GM19351 (cell line): ENCODE data around the gene TAF15.

Source experiments
- ATAC-seq: cut with Tn5 transposase; IDR thresholded peaks from one replicate; pipeline ENCODE4 v1.9.1; 2021; ENCODE audit warnings: mild to moderate bottlenecking, moderate library complexity; ENCODE audit not compliant: unreplicated experiment

Gene TAF15

DNA sequence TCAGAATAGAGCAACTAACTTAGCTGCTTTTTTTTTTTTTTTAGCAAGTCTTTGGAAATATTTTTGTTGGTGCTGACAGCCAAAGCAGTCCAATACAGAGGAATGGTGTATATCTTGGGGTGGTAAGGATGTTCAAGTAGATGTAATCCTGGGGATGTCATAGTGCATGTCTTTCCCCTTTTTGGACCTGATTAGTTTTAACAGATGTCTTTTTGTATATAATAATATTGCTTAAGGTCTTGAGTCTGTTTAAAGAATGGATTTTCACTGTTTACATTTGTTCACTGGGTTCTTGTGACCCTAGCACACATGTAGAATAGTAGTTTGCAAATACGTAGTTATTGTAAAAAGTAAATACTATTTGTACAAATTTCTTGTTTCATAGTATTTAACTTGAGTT is 7.9 kb downstream of the TAF15 start:
- ATAC-seq = no peak

DNA sequence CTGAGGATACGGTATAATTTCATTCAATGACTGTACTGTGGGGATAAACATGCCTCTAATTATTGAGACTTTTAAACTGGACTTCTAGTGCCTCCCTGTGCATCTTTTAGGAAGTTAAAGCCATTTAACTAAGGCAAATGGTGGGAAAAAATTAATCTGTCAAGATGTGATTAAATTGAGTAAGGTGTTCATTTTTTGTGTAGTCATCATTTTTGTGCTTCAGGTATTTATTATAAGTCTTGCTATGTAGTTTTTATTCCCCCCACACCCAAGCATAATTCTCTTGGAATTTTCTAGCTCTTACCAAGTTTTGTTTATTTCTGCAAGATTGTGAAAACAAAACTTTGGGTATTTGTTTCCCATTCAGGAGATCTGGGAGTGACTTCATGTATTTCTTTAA is 10.2 kb downstream of the TAF15 start:
- ATAC-seq = no peak

DNA sequence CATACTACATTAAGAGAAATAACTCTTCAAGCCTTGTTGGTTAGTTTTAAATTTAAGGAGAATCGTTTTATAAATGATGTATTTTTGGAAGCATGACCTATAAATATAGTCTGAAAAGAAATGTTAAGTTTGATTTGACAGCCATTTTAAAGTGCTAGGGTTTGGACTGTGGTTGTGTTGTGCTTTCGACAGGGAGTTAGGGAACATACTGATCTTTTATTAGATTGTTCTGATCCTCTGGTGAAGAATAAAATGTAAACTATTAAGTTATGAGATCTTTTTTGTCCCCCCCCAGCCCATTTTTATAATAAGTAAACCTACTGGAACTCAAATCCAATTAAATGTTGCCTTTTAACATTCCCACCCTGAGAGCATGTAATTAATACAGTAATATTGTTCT is 12.0 kb downstream of the TAF15 start:
- no peak for ATAC-seq

- no peak for ATAC-seq
These were observed 15.9 kb downstream of the TAF15 start for GRCh38 chr17:35825206-35825605.

- no peak for ATAC-seq
These were observed 31.8 kb downstream of the TAF15 start for GRCh38 chr17:35841101-35841500.

DNA sequence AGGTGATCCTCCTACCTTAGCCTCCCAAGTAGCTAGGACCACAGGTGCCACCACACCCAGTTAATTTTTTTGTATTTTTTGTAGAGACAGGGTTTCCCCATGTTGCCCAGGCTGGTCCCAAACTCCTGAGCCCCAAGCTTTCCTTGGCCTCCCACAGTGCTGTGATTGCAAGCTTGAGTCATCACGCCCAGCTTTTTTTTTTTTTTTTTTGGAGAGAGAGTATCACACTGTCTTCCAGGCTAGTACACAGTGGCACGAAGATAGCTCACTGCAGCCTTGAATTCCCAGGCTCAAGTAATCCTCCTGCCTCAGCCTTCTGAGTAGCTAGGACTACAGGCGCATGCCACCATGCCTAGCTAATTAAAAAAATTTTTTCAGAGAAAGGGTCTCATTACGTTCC is 32.2 kb downstream of the TAF15 start:
- no peak for ATAC-seq

- ATAC-seq = no peak
These were observed 33.0 kb downstream of the TAF15 start for GRCh38 chr17:35842239-35842638.

DNA sequence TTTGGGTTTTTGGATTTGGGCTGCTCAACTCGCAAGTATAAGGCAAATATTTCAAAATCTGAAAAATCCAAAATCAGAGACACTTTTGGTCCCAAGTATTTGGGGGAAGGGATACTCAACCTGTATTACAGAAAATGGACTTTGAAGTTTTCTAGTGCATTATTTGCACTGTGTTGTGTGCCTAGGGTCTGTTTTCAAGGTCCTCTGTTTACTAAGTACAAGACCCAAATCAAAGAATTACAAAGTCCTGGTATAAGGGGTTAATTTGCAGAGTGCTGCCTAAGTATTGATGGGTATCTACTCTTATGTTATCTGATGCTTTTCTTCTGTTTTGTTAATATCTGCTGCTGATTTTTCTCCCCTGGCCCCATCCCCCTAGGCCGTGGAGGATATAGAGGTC is 34.4 kb downstream of the TAF15 start:
- ATAC-seq = no peak

DNA sequence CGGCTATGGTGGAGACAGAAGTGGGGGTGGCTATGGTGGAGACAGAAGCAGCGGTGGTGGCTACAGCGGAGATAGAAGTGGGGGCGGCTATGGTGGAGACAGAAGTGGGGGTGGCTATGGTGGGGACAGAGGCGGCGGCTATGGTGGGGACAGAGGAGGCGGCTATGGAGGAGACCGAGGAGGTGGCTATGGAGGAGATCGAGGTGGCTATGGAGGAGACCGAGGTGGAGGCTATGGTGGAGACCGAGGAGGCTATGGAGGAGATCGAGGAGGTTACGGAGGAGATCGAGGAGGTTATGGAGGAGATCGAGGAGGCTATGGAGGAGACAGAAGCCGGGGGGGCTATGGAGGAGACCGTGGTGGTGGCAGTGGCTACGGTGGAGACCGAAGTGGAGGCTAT is 35.3 kb downstream of the TAF15 start:
- no peak for ATAC-seq

- ATAC-seq = no peak
These were observed 36.9 kb downstream of the TAF15 start for GRCh38 chr17:35846055-35846809.

GRCh38 chr17:35847006-35847405 is 37.7 kb downstream of the TAF15 start:
- ATAC-seq = no peak

GRCh38 chr17:35847633-35848373 is 38.5 kb downstream of the TAF15 start:
- ATAC-seq = no peak

DNA sequence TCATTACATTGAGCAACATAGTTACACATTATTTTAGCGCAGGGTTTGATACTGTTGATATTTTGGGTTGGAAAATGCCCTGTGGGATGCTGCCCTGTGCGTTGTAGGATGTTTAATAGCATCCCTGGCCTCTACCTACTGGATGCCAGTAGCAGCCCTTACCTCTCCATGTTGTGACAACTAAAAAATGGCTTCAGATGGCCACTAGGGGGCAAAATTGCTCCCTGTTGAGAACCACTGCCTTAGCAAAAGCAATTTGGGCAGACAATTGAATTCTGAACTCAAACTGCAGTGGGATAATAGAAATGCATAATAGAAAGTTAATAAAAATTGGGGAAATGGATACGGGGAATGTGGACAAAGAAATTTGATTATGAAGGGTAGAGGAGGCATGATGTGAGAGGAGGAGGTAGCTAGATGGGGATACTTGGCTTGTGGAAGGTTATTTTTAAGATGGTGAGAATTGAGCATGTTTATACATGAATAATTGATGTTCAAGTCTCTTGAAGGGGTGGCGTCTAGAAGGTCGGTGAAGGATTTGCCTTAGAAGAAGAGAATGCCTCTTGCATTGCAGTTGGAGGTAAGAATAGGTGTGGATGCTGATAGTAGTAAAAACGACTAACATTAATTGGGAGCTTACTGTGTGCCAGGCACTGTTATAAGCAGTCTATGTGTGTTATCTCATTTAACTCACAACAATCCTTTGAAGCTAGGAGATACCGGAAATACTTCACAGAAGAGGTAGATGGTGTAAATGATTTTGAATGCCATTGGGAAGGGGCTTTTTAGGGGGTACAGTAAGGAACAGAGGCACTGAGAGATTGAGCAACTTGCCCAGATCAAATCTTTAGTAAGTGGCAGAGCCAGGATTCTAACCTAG is 40.4 kb downstream of the TAF15 start:
- ATAC-seq = no peak

- no peak for ATAC-seq
These were observed 46.7 kb downstream of the TAF15 start for GRCh38 chr17:35855965-35856364.

DNA sequence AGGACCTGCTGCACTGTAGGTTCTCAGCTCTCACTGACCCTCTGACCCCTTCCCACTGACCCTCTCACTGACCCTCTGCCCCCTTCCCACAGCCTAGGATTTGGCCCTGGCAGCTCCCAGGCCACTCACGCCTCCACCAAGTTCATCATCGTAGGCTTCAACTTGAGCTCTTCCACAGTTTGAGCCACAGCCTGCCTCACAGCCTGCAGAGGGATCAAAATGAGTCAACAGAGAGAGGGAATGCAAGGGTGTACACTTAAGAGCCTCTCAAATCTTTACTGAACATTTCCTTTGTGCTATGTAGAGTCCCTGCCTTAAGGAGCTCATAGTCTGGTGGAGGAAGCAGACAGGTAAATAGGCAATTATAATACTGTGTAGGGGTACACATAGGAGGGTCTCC is 47.3 kb downstream of the TAF15 start:
- no peak for ATAC-seq

DNA sequence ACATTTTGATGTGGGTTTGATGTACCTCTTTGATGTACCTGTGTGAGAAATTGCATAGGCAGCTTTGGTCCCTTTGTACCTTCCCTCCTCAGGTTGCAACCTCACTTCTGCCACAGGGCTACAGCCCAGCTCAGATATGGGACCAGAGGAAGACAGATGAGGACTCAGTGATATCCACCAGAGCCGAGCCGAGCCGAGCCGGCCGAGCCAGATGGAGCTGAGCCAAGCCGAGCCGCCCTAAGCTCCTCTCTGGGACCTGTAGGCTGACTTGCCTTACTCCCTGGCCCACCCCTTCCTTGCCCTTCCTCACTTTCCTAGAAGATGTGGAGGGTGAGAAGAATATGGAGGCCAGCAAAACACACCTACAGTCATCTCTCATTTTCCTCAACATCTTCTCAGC is 55.6 kb downstream of the TAF15 start:
- no peak for ATAC-seq

- ATAC-seq = no peak
These were observed 56.4 kb downstream of the TAF15 start for GRCh38 chr17:35865412-35866340.

GRCh38 chr17:35866341-35866950 is 57.2 kb downstream of the TAF15 start:
- ATAC-seq = no peak

DNA sequence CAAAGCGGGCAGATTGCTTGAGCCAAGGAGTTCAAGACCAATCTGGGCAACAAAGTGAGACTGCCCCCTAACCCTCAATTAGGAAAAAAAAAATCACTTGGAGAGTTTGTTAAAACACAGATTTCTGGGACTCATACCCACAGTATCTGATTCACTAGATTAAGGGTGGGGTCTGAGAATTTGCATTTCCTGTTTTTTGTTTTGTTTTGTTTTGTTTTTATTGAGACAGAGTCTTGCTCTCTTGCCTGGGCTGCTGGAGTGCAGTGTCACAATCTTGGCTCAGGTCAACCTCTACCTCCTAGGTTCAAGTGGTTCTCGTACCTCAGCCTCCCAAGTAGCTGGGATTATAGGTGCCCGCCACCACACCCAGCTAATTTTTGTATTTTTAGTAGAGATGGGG is 58.3 kb downstream of the TAF15 start:
- no peak for ATAC-seq

DNA sequence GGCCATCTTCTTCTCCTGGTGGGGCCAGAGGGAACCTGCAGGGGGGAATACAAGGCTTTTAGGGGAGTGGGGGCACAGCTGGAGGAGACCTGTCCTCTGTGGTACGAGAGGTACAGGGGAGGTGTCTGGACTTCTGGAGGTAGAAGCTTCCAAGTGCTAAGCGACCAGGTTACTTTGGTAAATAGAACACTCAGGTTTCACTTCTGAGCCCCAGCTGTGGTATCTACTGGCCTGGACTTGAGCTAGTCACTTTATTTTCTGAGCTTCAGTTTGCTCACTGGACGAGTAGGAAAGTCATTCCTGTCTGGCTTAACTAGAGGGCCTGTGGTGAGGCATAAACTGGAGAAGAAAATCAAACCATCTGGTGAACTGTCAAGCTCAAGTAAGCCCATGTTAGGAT is 59.5 kb downstream of the TAF15 start, which contains the start of gene HEATR9:
TSS of gene HEATR9 (minus strand) at position 155 of the 400 bp plus-strand sequence. CDS start at position 6, 149 bp downstream.
- ATAC-seq = no peak
